HCT116 (cell line): ENCODE data around the gene FBXL2.

Experiments used
- CEBPB ChIP-seq: IDR thresholded peaks from 2 replicates; pipeline ENCODE4 v1.6.1; 2012; ENCODE audit warnings: low read depth
- EGR1 ChIP-seq: IDR thresholded peaks from 2 replicates; pipeline ENCODE4 v1.6.1; 2012; ENCODE audit warnings: low read depth
- FOSL1 ChIP-seq: IDR thresholded peaks from 2 replicates; pipeline ENCODE4 v1.6.1; 2012; ENCODE audit warnings: low read depth
- POLR2A ChIP-seq: IDR thresholded peaks from 2 replicates; pipeline ENCODE4 v1.7.0; 2011; ENCODE audit warnings: borderline replicate concordance; ENCODE audit not compliant: insufficient read depth, insufficient read length; ENCODE audit errors: extremely low read depth
- POLR2AphosphoS5 ChIP-seq: IDR thresholded peaks from 2 replicates; pipeline ENCODE4 v1.6.1; 2011; ENCODE audit warnings: mild to moderate bottlenecking, low read depth, low read length, moderate library complexity
- TF ChIP-seq, protein P1 (sequence below), 3 experiments: fragments of 200-600 bp in 1 of 3; sonication (generic) in 1 of 3; IDR thresholded peaks in 2 of 3; conservative IDR thresholded peaks in 1 of 3; 2 replicates each; pipeline ENCODE4 v1.5.1; 2012 to 2017; ENCODE audit warnings: low read depth in 2 of 3, low read length in 2 of 3, antibody characterized with exemption in 1 of 3, borderline replicate concordance in 1 of 3, control low read depth in 1 of 3, mild to moderate bottlenecking in 1 of 3, mixed read lengths in 1 of 3, mixed run types in 1 of 3, moderate library complexity in 1 of 3; ENCODE audit not compliant: insufficient read depth in 1 of 3
- TF ChIP-seq, protein P2 (sequence below): IDR thresholded peaks from 2 replicates; pipeline ENCODE4 v1.6.1; 2012

DNA sequence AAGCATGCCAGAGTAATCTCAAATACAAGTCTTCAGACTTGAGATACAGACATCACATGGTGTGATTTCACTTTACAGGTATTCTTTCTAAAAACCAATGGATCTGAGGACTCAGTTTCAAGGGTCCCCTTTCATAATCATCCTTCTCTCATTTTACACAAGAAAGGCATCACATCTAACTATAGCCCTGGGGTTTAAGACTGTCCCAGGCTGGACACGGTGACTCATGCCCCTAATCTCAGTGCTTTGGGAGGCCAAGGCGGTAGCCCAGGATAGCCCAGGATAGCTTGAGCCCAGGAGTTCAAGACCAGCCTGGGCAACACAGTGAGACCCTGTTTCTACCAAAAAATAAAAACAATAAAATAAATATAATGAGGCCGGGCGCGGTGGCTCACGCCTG lies 126.5 kb downstream of the FBXL2 start:
- TF ChIP-seq, protein P1, sequence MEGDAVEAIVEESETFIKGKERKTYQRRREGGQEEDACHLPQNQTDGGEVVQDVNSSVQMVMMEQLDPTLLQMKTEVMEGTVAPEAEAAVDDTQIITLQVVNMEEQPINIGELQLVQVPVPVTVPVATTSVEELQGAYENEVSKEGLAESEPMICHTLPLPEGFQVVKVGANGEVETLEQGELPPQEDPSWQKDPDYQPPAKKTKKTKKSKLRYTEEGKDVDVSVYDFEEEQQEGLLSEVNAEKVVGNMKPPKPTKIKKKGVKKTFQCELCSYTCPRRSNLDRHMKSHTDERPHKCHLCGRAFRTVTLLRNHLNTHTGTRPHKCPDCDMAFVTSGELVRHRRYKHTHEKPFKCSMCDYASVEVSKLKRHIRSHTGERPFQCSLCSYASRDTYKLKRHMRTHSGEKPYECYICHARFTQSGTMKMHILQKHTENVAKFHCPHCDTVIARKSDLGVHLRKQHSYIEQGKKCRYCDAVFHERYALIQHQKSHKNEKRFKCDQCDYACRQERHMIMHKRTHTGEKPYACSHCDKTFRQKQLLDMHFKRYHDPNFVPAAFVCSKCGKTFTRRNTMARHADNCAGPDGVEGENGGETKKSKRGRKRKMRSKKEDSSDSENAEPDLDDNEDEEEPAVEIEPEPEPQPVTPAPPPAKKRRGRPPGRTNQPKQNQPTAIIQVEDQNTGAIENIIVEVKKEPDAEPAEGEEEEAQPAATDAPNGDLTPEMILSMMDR (IDR thresholded peaks at IDR 0.05 in 2 of 3, conservative IDR thresholded peaks at IDR 0.05 in 1 of 3; ENCODE audit: borderline replicate concordance in 1 of 3, insufficient read depth in 1 of 3, low read depth in 2 of 3, low read length in 2 of 3) = no peak
- TF ChIP-seq POLR2A = no peak
- TF ChIP-seq POLR2AphosphoS5 = no peak
- TF ChIP-seq, protein P2, sequence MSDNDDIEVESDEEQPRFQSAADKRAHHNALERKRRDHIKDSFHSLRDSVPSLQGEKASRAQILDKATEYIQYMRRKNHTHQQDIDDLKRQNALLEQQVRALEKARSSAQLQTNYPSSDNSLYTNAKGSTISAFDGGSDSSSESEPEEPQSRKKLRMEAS = no peak
- no peak for TF ChIP-seq CEBPB
- no peak for TF ChIP-seq EGR1
- no peak for TF ChIP-seq FOSL1
